Neutrophil (primary cell): ENCODE data around the gene TMEFF1.

ENCODE experiments used
- H3K27ac ChIP-seq: fragments of 200-600 bp; sonication (generic); 2 replicates; pipeline ENCODE4 v1.5.1; 2016; ENCODE audit warnings: mild to moderate bottlenecking, moderate library complexity
- H3K27me3 ChIP-seq: fragments of 200-600 bp; sonication (generic); 2 replicates; pipeline ENCODE4 v1.6.0; 2016; ENCODE audit warnings: mild to moderate bottlenecking
- H3K36me3 ChIP-seq: fragments of 200-600 bp; sonication (generic); 2 replicates; pipeline ENCODE4 v1.5.1; 2017
- H3K4me1 ChIP-seq, 2 experiments: fragments of 200-600 bp in 1 of 2; sonication (generic) in 1 of 2; 1 replicate in 1 of 2; 2 replicates in 1 of 2; pipeline versions ENCODE4 v1.5.1 to v1.6.1; 2013 to 2016; ENCODE audit warnings: low read depth in 1 of 2, low read length in 1 of 2, mild to moderate bottlenecking in 1 of 2, moderate library complexity in 1 of 2; ENCODE audit not compliant: control insufficient read depth in 1 of 2, insufficient read depth in 1 of 2
- H3K4me3 ChIP-seq, 2 experiments: fragments of 200-600 bp in 1 of 2; sonication (generic) in 1 of 2; 1 replicate in 1 of 2; 2 replicates in 1 of 2; pipeline ENCODE4 v1.5.1; 2013 to 2016; ENCODE audit warnings: low read depth in 1 of 2, low read length in 1 of 2, mild to moderate bottlenecking in 1 of 2, moderate library complexity in 1 of 2
- H3K9me3 ChIP-seq: fragments of 200-600 bp; sonication (generic); 2 replicates; pipeline ENCODE4 v1.5.1; 2016
- TF ChIP-seq, protein P1 (sequence below): fragments of 200-600 bp; sonication (generic); IDR thresholded peaks from 2 replicates; pipeline ENCODE4 v1.5.1; 2016; ENCODE audit warnings: antibody characterized with exemption

Gene TMEFF1

DNA sequence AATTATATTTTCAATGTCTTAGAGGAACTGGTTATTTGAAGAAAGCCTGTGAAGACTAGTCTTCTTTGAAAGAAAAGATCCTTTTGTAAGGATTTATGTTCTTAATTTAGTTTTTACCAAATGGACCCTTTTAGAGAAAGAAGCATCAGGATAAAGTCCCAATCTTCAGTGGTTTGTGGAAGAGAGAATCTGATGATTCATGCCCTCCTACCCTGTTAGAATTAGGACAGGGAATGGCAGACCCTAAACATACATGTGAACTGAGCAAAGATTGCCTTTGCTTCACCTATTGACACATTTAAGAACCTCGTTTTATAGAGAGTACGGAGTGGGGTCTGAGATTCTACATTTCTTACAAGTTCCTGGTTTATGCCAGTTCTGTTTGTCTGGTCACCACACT is 20.1 kb upstream of the TMEFF1 start:
- TF ChIP-seq, protein P1, sequence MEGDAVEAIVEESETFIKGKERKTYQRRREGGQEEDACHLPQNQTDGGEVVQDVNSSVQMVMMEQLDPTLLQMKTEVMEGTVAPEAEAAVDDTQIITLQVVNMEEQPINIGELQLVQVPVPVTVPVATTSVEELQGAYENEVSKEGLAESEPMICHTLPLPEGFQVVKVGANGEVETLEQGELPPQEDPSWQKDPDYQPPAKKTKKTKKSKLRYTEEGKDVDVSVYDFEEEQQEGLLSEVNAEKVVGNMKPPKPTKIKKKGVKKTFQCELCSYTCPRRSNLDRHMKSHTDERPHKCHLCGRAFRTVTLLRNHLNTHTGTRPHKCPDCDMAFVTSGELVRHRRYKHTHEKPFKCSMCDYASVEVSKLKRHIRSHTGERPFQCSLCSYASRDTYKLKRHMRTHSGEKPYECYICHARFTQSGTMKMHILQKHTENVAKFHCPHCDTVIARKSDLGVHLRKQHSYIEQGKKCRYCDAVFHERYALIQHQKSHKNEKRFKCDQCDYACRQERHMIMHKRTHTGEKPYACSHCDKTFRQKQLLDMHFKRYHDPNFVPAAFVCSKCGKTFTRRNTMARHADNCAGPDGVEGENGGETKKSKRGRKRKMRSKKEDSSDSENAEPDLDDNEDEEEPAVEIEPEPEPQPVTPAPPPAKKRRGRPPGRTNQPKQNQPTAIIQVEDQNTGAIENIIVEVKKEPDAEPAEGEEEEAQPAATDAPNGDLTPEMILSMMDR, result no peak
- Histone ChIP-seq H3K4me3 (no peak overlapping the region), H3K27ac (no peak overlapping the region), H3K4me1 (no peaks in the 10 kb centered on the region), H3K27me3 (no peaks in the 10 kb centered on the region), H3K36me3 (no peaks in the 10 kb centered on the region), H3K9me3 (no peaks in the 10 kb centered on the region)

DNA sequence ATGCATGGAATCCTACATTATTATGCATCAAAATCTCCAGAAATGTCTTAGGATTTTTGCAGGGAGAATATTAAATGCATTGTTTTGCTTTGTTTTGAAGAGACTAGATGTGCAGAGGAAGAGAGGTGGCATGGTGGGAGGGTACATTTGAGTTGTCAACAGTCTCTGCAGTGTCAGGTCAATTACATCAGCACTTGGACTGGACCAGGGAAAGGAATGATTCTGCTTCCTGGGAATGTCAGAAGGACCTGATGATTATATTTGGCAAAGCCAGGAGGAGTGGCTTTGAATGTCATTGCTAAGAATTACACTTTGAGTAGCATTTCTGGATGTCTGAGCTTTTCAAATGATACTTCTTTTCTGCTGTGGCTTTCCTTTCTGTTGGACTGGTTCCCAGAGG is 17.5 kb upstream of the TMEFF1 start:
- H3K4me1 ChIP-seq, result no peaks in the 10 kb centered on the region
- H3K4me3 ChIP-seq, result no peak overlapping the region
- H3K36me3 ChIP-seq, result no peaks in the 10 kb centered on the region
- no peaks in the 10 kb centered on the region for H3K9me3 ChIP-seq
- TF ChIP-seq, protein P1, result no peak
- H3K27ac ChIP-seq, result no peak overlapping the region
- H3K27me3 ChIP-seq, result no peaks in the 10 kb centered on the region

GRCh38 chr9:100457517-100457916 is 15.4 kb upstream of the TMEFF1 start:
- no peaks in the 10 kb centered on the region for H3K27me3 ChIP-seq
- no peak overlapping the region for H3K4me3 ChIP-seq
- no peaks in the 10 kb centered on the region for H3K9me3 ChIP-seq
- H3K36me3 ChIP-seq, result no peaks in the 10 kb centered on the region
- H3K4me1 ChIP-seq, result no peaks in the 10 kb centered on the region
- H3K27ac ChIP-seq, result no peak overlapping the region
- TF ChIP-seq, protein P1, result no peak

GRCh38 chr9:100459963-100460362 is 13.0 kb upstream of the TMEFF1 start:
- Histone ChIP-seq H3K4me1 (no peaks in the 10 kb centered on the region), H3K27ac (no peak overlapping the region), H3K4me3 (no peak overlapping the region), H3K27me3 (no peaks in the 10 kb centered on the region), H3K9me3 (no peaks in the 10 kb centered on the region), H3K36me3 (no peaks in the 10 kb centered on the region)
- TF ChIP-seq, protein P1, result no peak

DNA sequence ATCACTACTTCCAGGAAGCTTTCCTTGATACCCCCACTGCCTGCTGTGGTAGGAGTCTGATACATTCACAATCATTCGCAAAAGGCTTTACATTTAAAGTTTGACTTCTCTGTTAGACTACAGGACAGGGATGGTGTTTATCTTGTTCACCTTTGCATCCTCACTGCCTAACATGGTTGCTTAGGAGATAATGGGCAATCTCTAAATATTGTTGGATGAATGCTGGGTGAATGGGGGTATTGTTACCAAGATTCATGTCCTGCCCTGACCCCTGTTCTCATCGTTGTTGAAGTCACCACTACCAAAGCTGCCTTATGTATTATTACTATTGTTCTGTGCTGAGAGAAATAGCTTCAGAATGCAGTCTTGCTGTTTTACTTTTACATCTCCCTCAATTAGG is 7.7 kb upstream of the TMEFF1 start:
- Histone ChIP-seq H3K9me3 (no peaks in the 10 kb centered on the region), H3K4me3 (no peak overlapping the region), H3K27me3 (peaks cover 20% of the 10 kb centered on the region), H3K27ac (no peak overlapping the region), H3K36me3 (no peaks in the 10 kb centered on the region), H3K4me1 (no peaks in the 10 kb centered on the region)
- TF ChIP-seq, protein P1, result no peak

- peaks cover 25% of the 10 kb centered on the region for H3K27me3 ChIP-seq
- no peak overlapping the region for H3K4me3 ChIP-seq
- H3K27ac ChIP-seq, result no peak overlapping the region
- no peaks in the 10 kb centered on the region for H3K36me3 ChIP-seq
- TF ChIP-seq, protein P1, result no peak
- no peaks in the 10 kb centered on the region for H3K9me3 ChIP-seq
- H3K4me1 ChIP-seq, result no peaks in the 10 kb centered on the region
Observed at GRCh38 chr9:100465761-100466160, 7.2 kb upstream of the TMEFF1 start.
